GM18870 (cell line): ENCODE results near the gene WDR73.
A peak's percentile ranks its signal among the peaks of the same experiment; 100 is the strongest.
"Not testable (repeated sequence)": the region's sequence is repeated elsewhere in the genome, so short reads cannot be mapped to it uniquely, and the experiment has no call there.

ENCODE experiments used
- ATAC-seq: cut with Tn5 transposase; IDR thresholded peaks from one replicate; pipeline ENCODE4 v1.9.1; 2021; ENCODE audit warnings: moderate library complexity; ENCODE audit not compliant: unreplicated experiment

WDR73 gene

GRCh38 chr15:84653910-84654688 lies at the start of gene WDR73:
Gene WDR73 (minus strand): TSS chr15:84654283. CDS start chr15:84654274, 9 bp downstream.
- ATAC-seq, result peak; percentile 64

GRCh38 chr15:84703808-84704207 lies 49.7 kb upstream of the WDR73 start:
- ATAC-seq, result no peak

- ATAC-seq, result no peak
Measured at GRCh38 chr15:84702961-84703482, 48.9 kb upstream of the WDR73 start.

GRCh38 chr15:84699538-84700191 lies 45.6 kb upstream of the WDR73 start:
- no peak for ATAC-seq

GRCh38 chr15:84697236-84697990 lies 43.3 kb upstream of the WDR73 start:
- ATAC-seq, result no peak

GRCh38 chr15:84696757-84697156 lies 42.7 kb upstream of the WDR73 start:
- no peak for ATAC-seq

GRCh38 chr15:84690342-84690741 lies 36.3 kb upstream of the WDR73 start:
- no peak for ATAC-seq

- ATAC-seq, result no peak
Measured at GRCh38 chr15:84689858-84690257, 35.8 kb upstream of the WDR73 start.

- ATAC-seq, result not testable (repeated sequence)
Measured at GRCh38 chr15:84686446-84686845, 32.4 kb upstream of the WDR73 start.

- ATAC-seq, result no peak
Measured at GRCh38 chr15:84685304-84685703, 31.2 kb upstream of the WDR73 start.

GRCh38 chr15:84684092-84684491 lies 30.0 kb upstream of the WDR73 start:
- ATAC-seq, result no peak

GRCh38 chr15:84681831-84682230 lies 27.7 kb upstream of the WDR73 start:
- no peak for ATAC-seq

GRCh38 chr15:84671211-84671610 lies 17.1 kb upstream of the WDR73 start:
- ATAC-seq, result no peak

- no peak for ATAC-seq
Measured at GRCh38 chr15:84669726-84670125, 15.6 kb upstream of the WDR73 start.

- no peak for ATAC-seq
Measured at GRCh38 chr15:84668221-84668982, 14.3 kb upstream of the WDR73 start.

GRCh38 chr15:84666373-84666772 lies 12.3 kb upstream of the WDR73 start:
- no peak for ATAC-seq

GRCh38 chr15:84661001-84661400 lies 6.9 kb upstream of the WDR73 start:
- no peak for ATAC-seq

- no peak for ATAC-seq
Measured at GRCh38 chr15:84659904-84660781, 6.1 kb upstream of the WDR73 start.

- no peak for ATAC-seq
Measured at GRCh38 chr15:84658788-84659411, 4.8 kb upstream of the WDR73 start.
